Esophagus squamous epithelium (tissue), 5 donors: ENCODE results near the gene IRF9. TPM values are rescaled to one million over a fixed set of nuclear protein-coding genes. Genes with fewer than 3 reads are reported as not detected.

Experiments
- DNase-seq: peaks from one replicate; lab custom pipeline; 2025; lab: John Stamatoyannopoulos, UW
- H3K27ac ChIP-seq, 4 donors: fragments of 200-600 bp; sonication (generic); one replicate each; pipeline ENCODE4 v1.5.1; 2016 to 2019; ENCODE audit warnings: mild to moderate bottlenecking in 1 of 4
- H3K27me3 ChIP-seq, 4 donors: fragments of 200-600 bp; sonication (generic); 1 replicate in 3 of 4; 2 replicates in 1 of 4; pipeline versions ENCODE4 v1.5.1 to v1.6.0; 2017 to 2021; ENCODE audit warnings: antibody characterized with exemption in 1 of 4
- H3K36me3 ChIP-seq, 3 donors: fragments of 200-600 bp; sonication (generic); one replicate each; pipeline ENCODE4 v1.5.1; 2016 to 2019
- H3K4me1 ChIP-seq, 3 donors: fragments of 200-600 bp; sonication (generic); one replicate each; pipeline ENCODE4 v1.5.1; 2017 to 2019
- H3K4me3 ChIP-seq, 4 donors: fragments of 200-600 bp; sonication (generic); 1 replicate in 3 of 4; 2 replicates in 1 of 4; pipeline ENCODE4 v1.5.1; 2016 to 2019; ENCODE audit warnings: mild to moderate bottlenecking in 2 of 4, moderate library complexity in 1 of 4
- H3K9me3 ChIP-seq, 3 donors: fragments of 200-600 bp; sonication (generic); one replicate each; pipeline ENCODE4 v1.5.1; 2016 to 2019
- POLR2A ChIP-seq, 4 donors: fragments of 450-650 bp; IDR thresholded peaks; one replicate each; pipeline ENCODE4 v1.6.1; 2017; ENCODE audit warnings: antibody characterized with exemption in 4 of 4, mild to moderate bottlenecking in 4 of 4, moderate library complexity in 3 of 4
- WGBS, 2 donors: methylation state at CpG; one replicate each; pipeline ENCODE4 v1.1.5; 2018; 5-methylcytosine and 5-hydroxymethylcytosine counted together
- intact Hi-C: fragments of 100-400 bp; cut with DNase I; formaldehyde crosslinking; loops from one replicate; pipeline ENCODE4 v1.15.0; 2022
- total RNA-seq, 4 donors: library from RNA; depleted of rRNA; stranded (reverse); fragments of >200 nt; gene quantifications; one replicate each; pipeline ENCODE4 v1.1.0, GENCODE V29; 2016
- TF ChIP-seq, protein P1 (sequence below), 6 experiments: fragments of 450-650 bp in 4 of 6; fragments of 200-600 bp in 2 of 6; sonication (generic) in 2 of 6; IDR thresholded peaks; one replicate each; pipeline ENCODE4 v1.5.1; 2016 to 2019; ENCODE audit warnings: antibody characterized with exemption in 6 of 6, mild to moderate bottlenecking in 4 of 6, moderate library complexity in 4 of 6
- donor health status: DM: yes; HTN: yes; CAD: no.

The IRF9 gene
- total RNA-seq, 4 donors from 2014 or later, result 21.9 to 52.2 (median 45.9) TPM

DNA sequence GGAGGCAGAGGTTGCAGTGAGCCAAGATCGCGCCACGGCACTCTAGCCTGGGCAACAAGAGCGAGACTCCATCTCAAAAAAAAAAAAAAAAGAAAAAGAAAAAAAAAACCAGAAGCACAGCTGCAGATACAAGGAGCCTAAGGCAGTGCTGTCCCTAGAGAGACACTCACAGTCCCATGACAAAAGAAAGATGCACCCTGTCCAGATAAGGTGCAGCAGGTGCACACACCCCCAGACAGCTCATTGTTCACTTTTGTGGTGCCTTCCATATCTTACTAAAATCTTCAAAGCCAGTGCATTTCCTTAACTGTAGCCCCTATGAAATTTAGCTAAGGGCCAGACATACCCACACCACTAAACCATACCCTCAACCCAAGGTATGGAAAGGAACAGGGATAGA, 38.6 kb upstream of the IRF9 start:
- Histone ChIP-seq H3K27me3 (no peaks in the 10 kb centered on the region), H3K4me3 (no peak overlapping the region), H3K36me3 (peaks cover 22 to 78% (median 50%) of the 10 kb centered on the region in 3 donors), H3K9me3 (no peaks in the 10 kb centered on the region), H3K27ac (no peak overlapping the region), H3K4me1 (peaks cover 0 to under 1% (median 0%) of the 10 kb centered on the region in 3 donors)
- DNase-seq, result no peak
- WGBS, 2 donors, result 100% methylated on average over 3 to 4 of the region's 4 CpGs
- intact Hi-C loops, result no loop called here
- no peak for TF ChIP-seq POLR2A (IDR thresholded peaks at IDR 0.05)
- TF ChIP-seq, protein P1, sequence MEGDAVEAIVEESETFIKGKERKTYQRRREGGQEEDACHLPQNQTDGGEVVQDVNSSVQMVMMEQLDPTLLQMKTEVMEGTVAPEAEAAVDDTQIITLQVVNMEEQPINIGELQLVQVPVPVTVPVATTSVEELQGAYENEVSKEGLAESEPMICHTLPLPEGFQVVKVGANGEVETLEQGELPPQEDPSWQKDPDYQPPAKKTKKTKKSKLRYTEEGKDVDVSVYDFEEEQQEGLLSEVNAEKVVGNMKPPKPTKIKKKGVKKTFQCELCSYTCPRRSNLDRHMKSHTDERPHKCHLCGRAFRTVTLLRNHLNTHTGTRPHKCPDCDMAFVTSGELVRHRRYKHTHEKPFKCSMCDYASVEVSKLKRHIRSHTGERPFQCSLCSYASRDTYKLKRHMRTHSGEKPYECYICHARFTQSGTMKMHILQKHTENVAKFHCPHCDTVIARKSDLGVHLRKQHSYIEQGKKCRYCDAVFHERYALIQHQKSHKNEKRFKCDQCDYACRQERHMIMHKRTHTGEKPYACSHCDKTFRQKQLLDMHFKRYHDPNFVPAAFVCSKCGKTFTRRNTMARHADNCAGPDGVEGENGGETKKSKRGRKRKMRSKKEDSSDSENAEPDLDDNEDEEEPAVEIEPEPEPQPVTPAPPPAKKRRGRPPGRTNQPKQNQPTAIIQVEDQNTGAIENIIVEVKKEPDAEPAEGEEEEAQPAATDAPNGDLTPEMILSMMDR (IDR thresholded peaks at IDR 0.05), result no peak

DNA sequence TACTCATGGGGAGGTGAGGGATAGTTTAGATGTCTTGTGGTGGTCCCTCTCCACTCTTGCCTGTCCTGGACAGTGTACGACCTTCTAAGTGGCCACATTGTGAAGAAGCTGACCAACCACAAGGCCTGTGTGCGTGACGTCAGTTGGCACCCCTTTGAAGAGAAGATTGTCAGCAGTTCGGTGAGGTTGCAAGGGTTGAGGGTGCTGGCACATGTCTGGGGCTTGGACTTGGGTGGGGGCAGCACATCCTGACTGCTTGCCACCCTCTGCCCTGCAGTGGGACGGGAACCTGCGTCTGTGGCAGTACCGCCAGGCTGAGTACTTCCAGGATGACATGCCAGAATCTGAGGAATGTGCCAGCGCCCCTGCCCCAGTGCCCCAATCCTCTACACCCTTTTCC, 38.2 kb upstream of the IRF9 start:
- H3K36me3 ChIP-seq, result peaks cover 22 to 73% (median 50%) of the 10 kb centered on the region in 3 donors
- no peaks in the 10 kb centered on the region for H3K4me1 ChIP-seq
- no peak overlapping the region for H3K4me3 ChIP-seq
- intact Hi-C loops, result no loop called here
- no peaks in the 10 kb centered on the region for H3K9me3 ChIP-seq
- no peaks in the 10 kb centered on the region for H3K27me3 ChIP-seq
- WGBS, 2 donors, result 97 to 100% methylated on average over 3 to 4 of the region's 8 CpGs
- DNase-seq, result no peak
- H3K27ac ChIP-seq, result no peak overlapping the region
- TF ChIP-seq POLR2A (IDR thresholded peaks at IDR 0.05), result no peak
- TF ChIP-seq, protein P1 (IDR thresholded peaks at IDR 0.05), result no peak

DNA sequence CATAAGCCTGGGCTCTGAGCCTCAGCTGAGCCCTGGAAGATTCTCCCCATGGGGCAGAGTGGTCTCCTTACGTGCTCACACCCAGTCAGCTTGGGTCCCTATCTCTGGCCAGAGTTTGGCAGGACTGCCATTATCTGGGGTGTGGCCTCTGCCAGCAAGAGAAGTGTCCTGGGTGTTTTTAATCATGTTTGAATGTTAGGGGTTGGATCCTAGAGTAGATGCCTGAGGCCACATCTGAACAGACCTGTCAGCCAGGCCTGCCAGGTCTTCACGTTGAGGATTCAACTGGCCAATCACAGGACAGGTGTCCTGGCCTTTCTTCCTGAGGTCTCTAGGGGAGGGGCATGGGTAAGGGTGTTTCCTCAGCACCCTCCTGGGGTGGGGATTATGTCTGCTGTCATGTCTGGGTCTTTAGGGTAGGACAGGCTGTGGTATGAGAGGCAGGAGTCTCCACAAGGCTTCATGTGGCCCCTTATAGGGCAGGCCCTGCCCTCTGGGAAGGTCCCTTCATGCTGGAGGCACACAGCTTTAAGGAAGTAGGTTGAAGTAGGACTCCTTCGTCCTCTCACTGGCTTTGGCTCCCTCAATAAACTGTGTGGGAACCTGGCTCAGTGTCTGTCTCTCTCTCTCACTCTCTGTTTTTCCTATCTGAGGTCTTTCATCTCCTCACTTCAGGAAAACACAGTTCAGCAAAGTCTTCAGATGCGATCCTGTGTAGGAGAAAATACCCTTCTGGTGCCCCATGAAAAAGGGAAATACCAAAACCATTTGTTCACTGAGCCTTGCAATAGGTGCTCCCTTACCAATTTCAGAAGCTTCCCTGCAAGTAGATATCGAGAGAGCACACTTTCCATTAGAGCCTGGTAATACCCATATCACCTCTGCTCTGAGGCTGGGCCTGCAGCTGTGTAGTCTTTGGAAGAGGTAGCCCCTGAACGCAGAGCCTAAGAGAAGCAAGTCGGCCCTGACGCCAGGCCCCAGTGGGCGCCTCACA, 37.3 kb upstream of the IRF9 start:
- H3K9me3 ChIP-seq, result no peaks in the 10 kb centered on the region
- no peaks in the 10 kb centered on the region for H3K27me3 ChIP-seq
- intact Hi-C loops, result no loop called here
- TF ChIP-seq, protein P1 (IDR thresholded peaks at IDR 0.05), result no peak
- no peak for TF ChIP-seq POLR2A (IDR thresholded peaks at IDR 0.05)
- no peak overlapping the region for H3K4me3 ChIP-seq
- 78 to 91% methylated on average over 5 to 7 of the region's 9 CpGs for WGBS, 2 donors
- H3K4me1 ChIP-seq, result no peaks in the 10 kb centered on the region
- no peak overlapping the region for H3K27ac ChIP-seq
- no peak for DNase-seq
- peaks cover 16 to 65% (median 46%) of the 10 kb centered on the region in 3 donors for H3K36me3 ChIP-seq

DNA sequence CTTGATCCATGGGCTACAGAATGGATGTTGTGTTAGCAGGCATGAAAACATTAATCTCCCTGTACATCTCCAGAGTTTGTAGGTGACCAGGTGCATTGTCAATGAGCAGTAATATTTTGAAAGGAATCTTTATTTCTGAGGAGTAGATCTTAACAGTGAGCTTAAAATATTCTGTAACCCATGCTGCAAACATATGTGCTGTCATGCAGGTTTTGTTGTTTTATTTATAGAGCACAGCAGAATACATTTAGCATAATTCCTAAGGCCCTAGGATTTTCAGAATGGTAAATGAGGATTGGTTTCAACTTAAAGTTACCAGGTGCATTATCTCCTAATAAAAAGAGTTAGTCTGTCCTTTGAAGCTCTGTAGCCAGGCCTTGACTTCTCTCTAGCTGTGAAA, 34.1 kb upstream of the IRF9 start:
- DNase-seq, result no peak
- H3K27me3 ChIP-seq, result no peaks in the 10 kb centered on the region
- intact Hi-C loops, result no loop called here
- peaks cover 11 to 33% (median 17%) of the 10 kb centered on the region in 3 donors for H3K36me3 ChIP-seq
- peaks cover 0 to 8% (median 0%) of the 10 kb centered on the region in 3 donors for H3K4me1 ChIP-seq
- no peak for TF ChIP-seq POLR2A (IDR thresholded peaks at IDR 0.05)
- TF ChIP-seq, protein P1 (IDR thresholded peaks at IDR 0.05), result no peak
- no peak overlapping the region for H3K4me3 ChIP-seq
- H3K9me3 ChIP-seq, result no peaks in the 10 kb centered on the region
- H3K27ac ChIP-seq, result no peak overlapping the region

- H3K36me3 ChIP-seq, result peaks cover 8 to 26% (median 10%) of the 10 kb centered on the region in 3 donors
- H3K9me3 ChIP-seq, result no peaks in the 10 kb centered on the region
- peaks cover 0 to 15% (median 0%) of the 10 kb centered on the region in 3 donors for H3K4me1 ChIP-seq
- WGBS, 2 donors, result 75 to 95% methylated on average over 2 of the region's 2 CpGs
- no peaks in the 10 kb centered on the region for H3K27me3 ChIP-seq
- no peak overlapping the region for H3K4me3 ChIP-seq
- H3K27ac ChIP-seq, result no peak overlapping the region
- intact Hi-C loops, result no loop called here
- no peak for TF ChIP-seq POLR2A (IDR thresholded peaks at IDR 0.05)
- TF ChIP-seq, protein P1 (IDR thresholded peaks at IDR 0.05), result no peak
- no peak for DNase-seq
Observed at GRCh38 chr14:24127673-24128072, 33.4 kb upstream of the IRF9 start.
